ENCODE results near the gene HSPB8.

Gene HSPB8

DNA sequence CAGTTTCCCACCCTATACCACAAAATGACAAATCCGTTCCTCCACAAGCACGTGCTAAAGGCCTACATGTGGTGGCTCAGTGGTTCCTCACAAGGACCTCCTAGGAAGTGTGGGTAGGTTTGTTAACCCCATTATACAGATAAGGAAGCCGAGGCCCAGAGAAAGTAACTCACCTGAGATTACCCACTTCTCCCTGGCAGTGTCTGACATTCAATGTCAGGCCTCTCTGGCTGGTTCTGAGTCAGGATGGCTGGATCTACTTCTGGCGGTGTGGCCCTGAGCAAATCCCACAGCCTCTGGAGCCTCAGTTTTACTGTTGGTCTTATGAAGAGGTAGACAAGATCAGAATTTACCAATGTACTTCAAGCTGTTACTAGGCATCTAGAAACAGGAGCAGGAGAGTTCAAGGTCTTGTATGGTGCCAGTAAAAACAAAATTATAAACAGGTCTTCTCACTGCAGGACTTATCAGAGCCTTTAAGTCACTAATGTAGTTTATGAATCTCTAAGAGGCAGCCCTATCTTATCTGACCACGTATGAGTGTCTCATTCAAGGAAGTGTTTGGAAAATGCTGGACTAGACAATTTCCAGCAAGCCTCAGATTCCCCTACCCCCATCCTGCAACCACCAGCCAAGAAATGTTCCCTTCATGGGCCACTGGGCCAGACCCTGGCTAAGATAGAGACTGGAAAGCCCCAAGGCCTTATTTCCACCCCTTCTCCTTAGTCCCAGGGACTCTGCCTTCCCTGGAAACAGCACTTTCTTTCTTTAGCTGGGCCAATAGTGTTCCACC lies 4.2 kb downstream of the HSPB8 start:
- peaks cover 42% of the 10 kb centered on the region for H3K79me2 ChIP-seq (ENCODE audit: control insufficient read depth, insufficient read depth, low read length, unreplicated experiment)
- H3K27ac ChIP-seq (ENCODE audit: low read depth, low read length), result no peak overlapping the region
- no peaks in the 10 kb centered on the region for H3K27me3 ChIP-seq (ENCODE audit: insufficient read depth, low read length)
- no peak overlapping the region for H2AFZ ChIP-seq (ENCODE audit: low read length, unreplicated experiment)
- no peaks in the 10 kb centered on the region for H3K36me3 ChIP-seq (ENCODE audit: insufficient read depth, low read length)
- H3K4me1 ChIP-seq (ENCODE audit: control insufficient read depth, insufficient read depth, low read length, unreplicated experiment), result peaks cover 22% of the 10 kb centered on the region
- H3K4me3 ChIP-seq (ENCODE audit: low read depth, low read length), result no peak overlapping the region

DNA sequence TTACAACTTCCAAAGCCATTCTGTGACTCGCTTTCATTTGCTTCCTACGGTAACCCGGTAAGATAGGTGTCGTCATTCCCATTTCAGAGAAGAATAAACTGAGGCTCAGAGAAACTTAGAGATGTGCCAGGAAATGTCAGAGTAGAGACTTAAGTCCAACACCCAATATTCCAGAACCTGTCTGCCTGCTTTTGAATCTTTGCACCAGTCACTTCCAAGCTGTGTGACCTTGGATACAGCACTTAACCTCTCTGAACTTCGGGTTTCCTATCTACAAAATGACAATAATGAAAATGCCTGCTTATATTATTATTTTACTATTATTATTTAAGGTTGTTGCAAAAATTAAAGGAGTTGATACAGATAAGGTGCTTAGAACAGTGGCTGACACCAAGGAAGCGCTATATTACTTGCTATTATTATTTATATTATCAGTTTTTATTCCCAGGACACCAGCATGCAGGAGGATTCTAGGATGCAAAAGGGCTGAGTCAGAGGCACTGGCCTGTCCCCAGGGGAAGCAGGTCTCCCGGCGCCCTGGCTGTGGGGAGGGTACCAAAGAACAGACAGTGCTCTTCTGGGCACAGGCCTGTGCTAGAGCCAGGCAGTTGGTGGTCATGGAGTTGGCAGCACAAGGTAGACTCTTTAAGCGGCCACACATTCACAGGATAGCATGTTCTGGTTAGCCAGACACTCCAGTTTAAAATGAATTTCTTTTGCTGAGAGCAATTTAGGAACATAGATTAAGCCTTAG lies 5.4 kb downstream of the HSPB8 start:
- no peaks in the 10 kb centered on the region for H3K27me3 ChIP-seq (ENCODE audit: insufficient read depth, low read length)
- H2AFZ ChIP-seq (ENCODE audit: low read length, unreplicated experiment), result no peak overlapping the region
- no peak overlapping the region for H3K27ac ChIP-seq (ENCODE audit: low read depth, low read length)
- H3K4me3 ChIP-seq (ENCODE audit: low read depth, low read length), result no peak overlapping the region
- no peaks in the 10 kb centered on the region for H3K36me3 ChIP-seq (ENCODE audit: insufficient read depth, low read length)
- H3K79me2 ChIP-seq (ENCODE audit: control insufficient read depth, insufficient read depth, low read length, unreplicated experiment), result peaks cover 42% of the 10 kb centered on the region
- peaks cover 17% of the 10 kb centered on the region for H3K4me1 ChIP-seq (ENCODE audit: control insufficient read depth, insufficient read depth, low read length, unreplicated experiment)

DNA sequence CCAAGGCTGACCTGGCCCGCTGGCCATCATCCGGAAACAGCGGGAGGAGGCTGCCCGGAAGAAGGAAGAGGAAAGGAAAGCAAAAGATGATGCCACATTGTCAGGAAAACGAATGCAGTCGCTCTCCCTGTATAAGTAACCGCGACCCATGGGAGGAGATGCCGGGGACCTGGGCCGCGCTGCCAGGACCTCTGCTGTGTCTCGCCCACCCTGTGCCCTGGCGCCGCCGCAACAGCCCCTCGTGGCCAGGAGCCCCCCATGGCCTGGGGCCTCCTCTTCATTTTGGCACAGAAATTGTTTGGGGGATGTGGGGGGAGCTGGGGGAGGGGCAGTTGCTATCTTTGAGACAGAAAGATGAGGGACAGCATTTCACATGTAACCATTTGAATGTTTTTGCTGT lies 16.5 kb downstream of the HSPB8 start:
- Histone ChIP-seq H3K36me3 (ENCODE audit: insufficient read depth, low read length) (peaks cover 14% of the 10 kb centered on the region), H2AFZ (ENCODE audit: low read length, unreplicated experiment) (no peak overlapping the region), H3K27ac (ENCODE audit: low read depth, low read length) (no peak overlapping the region), H3K79me2 (ENCODE audit: control insufficient read depth, insufficient read depth, low read length, unreplicated experiment) (no peaks in the 10 kb centered on the region), H3K4me1 (ENCODE audit: control insufficient read depth, insufficient read depth, low read length, unreplicated experiment) (no peaks in the 10 kb centered on the region), H3K4me3 (ENCODE audit: low read depth, low read length) (no peak overlapping the region), H3K27me3 (ENCODE audit: insufficient read depth, low read length) (no peaks in the 10 kb centered on the region)

DNA sequence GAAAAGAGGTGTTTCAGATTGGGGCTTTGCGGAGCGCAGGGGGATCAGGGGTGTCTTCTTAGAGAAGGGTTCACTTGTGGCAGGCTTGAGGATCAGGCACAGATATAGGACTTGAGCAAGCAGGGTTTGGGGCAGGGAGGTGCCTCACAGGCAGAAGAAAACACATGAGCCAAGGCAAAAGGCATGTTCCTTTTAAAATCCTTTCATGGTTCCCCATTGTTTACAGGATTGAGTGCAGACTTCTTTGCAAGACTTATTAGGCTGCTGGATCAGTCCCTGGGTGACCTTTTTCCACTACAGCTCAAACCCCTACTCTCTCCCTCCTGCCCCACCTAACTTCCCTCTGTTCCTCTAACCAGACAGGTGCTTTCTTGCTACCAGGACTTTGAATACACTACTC lies 19.7 kb downstream of the HSPB8 start:
- Histone ChIP-seq H2AFZ (ENCODE audit: low read length, unreplicated experiment) (no peak overlapping the region), H3K27ac (ENCODE audit: low read depth, low read length) (no peak overlapping the region), H3K79me2 (ENCODE audit: control insufficient read depth, insufficient read depth, low read length, unreplicated experiment) (no peaks in the 10 kb centered on the region), H3K36me3 (ENCODE audit: insufficient read depth, low read length) (peaks cover 7% of the 10 kb centered on the region), H3K27me3 (ENCODE audit: insufficient read depth, low read length) (no peaks in the 10 kb centered on the region), H3K4me1 (ENCODE audit: control insufficient read depth, insufficient read depth, low read length, unreplicated experiment) (no peaks in the 10 kb centered on the region), H3K4me3 (ENCODE audit: low read depth, low read length) (no peak overlapping the region)

DNA sequence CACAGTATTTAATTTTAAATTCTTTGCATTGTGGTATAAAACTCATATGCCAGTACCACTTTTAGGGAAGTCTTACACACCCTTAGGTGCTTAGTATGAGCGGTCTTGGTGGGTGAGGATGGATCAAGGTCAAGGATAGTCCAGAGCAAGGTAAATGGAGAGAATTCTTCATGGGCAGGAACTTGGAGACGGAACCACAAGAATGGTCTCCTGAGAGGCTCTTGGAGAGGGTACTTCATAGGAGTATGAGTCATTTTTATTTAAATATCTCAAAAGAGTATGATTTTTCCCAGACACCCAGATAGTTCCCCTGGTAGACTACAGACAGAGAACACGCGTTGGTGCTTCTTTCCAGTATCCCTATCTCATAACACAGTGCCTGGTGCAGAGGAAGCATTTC lies 21.9 kb downstream of the HSPB8 start:
- H3K27ac ChIP-seq (ENCODE audit: low read depth, low read length), result no peak overlapping the region
- no peaks in the 10 kb centered on the region; the same call in 1 of the 2 replicates for H3K36me3 ChIP-seq (ENCODE audit: insufficient read depth, low read length)
- no peaks in the 10 kb centered on the region for H3K4me1 ChIP-seq (ENCODE audit: control insufficient read depth, insufficient read depth, low read length, unreplicated experiment)
- H2AFZ ChIP-seq (ENCODE audit: low read length, unreplicated experiment), result no peak overlapping the region
- H3K4me3 ChIP-seq (ENCODE audit: low read depth, low read length), result no peak overlapping the region
- no peaks in the 10 kb centered on the region for H3K79me2 ChIP-seq (ENCODE audit: control insufficient read depth, insufficient read depth, low read length, unreplicated experiment)
- H3K27me3 ChIP-seq (ENCODE audit: insufficient read depth, low read length), result no peaks in the 10 kb centered on the region

DNA sequence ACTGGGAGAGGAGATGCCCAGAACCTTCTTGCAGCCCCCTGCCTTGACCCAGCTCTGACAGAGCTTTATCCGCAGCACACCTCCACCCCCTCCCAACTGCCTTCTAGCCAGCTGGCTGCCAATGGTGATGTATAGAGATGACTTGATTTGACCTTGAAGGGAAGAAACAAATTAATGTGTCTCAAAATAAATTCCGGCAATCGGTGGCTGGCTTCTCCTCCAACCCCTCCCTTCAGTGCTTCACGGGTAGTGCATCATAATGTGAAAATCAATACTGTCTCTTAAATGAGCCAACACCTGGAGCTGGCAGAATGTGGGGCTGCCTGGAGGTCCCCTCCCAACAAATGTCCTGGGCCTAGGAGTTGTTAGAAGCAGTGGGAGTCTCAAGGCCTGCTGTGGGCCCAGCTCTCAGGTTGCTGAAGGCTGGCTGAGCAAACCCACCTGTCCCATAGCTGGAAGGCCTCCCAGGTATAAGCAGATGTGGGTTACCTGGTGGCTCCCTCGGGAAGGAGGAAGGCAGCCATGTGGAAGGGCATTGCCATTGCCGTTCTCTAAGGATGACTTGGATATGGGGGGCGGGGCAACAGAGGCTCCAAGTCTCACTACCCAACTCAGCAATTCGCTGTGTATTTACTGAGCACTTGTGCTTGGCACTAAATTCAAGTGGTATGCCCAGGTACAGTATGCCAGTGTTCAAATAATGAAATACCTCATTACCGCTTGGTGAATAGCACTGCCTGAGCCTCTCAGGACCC lies 23.2 kb downstream of the HSPB8 start:
- no peaks in the 10 kb centered on the region for H3K36me3 ChIP-seq (ENCODE audit: insufficient read depth, low read length)
- no peak overlapping the region for H3K27ac ChIP-seq (ENCODE audit: low read depth, low read length)
- H3K79me2 ChIP-seq (ENCODE audit: control insufficient read depth, insufficient read depth, low read length, unreplicated experiment), result no peaks in the 10 kb centered on the region
- no peaks in the 10 kb centered on the region for H3K4me1 ChIP-seq (ENCODE audit: control insufficient read depth, insufficient read depth, low read length, unreplicated experiment)
- H3K4me3 ChIP-seq (ENCODE audit: low read depth, low read length), result no peak overlapping the region
- H2AFZ ChIP-seq (ENCODE audit: low read length, unreplicated experiment), result no peak overlapping the region
- peaks cover 4% of the 10 kb centered on the region; the same call in 1 of the 2 replicates for H3K27me3 ChIP-seq (ENCODE audit: insufficient read depth, low read length)

DNA sequence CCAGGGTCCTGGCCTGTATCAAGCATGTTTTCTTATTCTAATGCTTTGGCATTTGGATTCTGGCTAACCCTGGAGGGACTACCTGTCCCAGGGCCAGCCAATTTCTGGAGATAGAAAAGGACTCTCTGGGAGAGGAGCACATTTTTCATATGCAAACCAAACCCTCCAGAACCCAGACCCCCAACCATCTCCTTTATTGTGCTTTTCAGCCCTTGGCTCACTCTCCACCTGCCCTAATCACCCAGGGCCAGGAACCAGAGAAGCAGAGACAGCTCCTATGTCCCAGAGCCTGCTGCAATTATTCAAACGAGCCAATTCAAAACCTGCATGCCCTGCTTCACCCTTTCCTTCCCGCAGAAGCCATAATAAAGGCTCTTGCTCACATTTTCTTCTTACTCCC lies 23.8 kb downstream of the HSPB8 start:
- no peak overlapping the region for H3K4me3 ChIP-seq (ENCODE audit: low read depth, low read length)
- H3K27ac ChIP-seq (ENCODE audit: low read depth, low read length), result no peak overlapping the region

DNA sequence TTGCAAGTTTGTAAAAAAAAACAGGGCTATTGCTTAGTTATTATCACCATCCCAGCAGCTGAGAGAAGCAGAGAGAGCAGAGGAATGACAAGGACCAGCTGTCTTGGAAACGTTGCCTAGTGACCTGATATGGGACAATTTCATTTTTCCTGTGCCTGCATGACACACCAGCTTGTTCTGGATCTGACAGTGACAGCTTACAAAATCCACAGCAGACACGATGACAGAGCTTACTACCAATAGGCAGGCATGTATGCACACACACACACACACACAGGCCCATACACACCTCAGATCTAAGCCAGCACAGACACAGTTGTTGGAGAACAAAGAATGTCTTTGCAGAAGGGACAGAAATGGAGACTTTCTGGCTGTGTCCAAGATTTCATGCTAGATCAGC lies 25.4 kb downstream of the HSPB8 start:
- Histone ChIP-seq H3K4me1 (ENCODE audit: control insufficient read depth, insufficient read depth, low read length, unreplicated experiment) (no peaks in the 10 kb centered on the region), H3K4me3 (ENCODE audit: low read depth, low read length) (no peak overlapping the region), H3K36me3 (ENCODE audit: insufficient read depth, low read length) (no peaks in the 10 kb centered on the region), H3K27me3 (ENCODE audit: insufficient read depth, low read length) (peaks cover 17% of the 10 kb centered on the region; the same call in 1 of the 2 replicates), H3K27ac (ENCODE audit: low read depth, low read length) (no peak overlapping the region), H3K79me2 (ENCODE audit: control insufficient read depth, insufficient read depth, low read length, unreplicated experiment) (no peaks in the 10 kb centered on the region), H2AFZ (ENCODE audit: low read length, unreplicated experiment) (no peak overlapping the region)

More for the DNA sequence above, 23.8 kb downstream of the HSPB8 start:
- Histone ChIP-seq H3K36me3 (ENCODE audit: insufficient read depth, low read length) (no peaks in the 10 kb centered on the region), H2AFZ (ENCODE audit: low read length, unreplicated experiment) (no peak overlapping the region), H3K27me3 (ENCODE audit: insufficient read depth, low read length) (peaks cover 9% of the 10 kb centered on the region; the same call in 1 of the 2 replicates), H3K79me2 (ENCODE audit: control insufficient read depth, insufficient read depth, low read length, unreplicated experiment) (no peaks in the 10 kb centered on the region), H3K4me1 (ENCODE audit: control insufficient read depth, insufficient read depth, low read length, unreplicated experiment) (no peaks in the 10 kb centered on the region)

DNA sequence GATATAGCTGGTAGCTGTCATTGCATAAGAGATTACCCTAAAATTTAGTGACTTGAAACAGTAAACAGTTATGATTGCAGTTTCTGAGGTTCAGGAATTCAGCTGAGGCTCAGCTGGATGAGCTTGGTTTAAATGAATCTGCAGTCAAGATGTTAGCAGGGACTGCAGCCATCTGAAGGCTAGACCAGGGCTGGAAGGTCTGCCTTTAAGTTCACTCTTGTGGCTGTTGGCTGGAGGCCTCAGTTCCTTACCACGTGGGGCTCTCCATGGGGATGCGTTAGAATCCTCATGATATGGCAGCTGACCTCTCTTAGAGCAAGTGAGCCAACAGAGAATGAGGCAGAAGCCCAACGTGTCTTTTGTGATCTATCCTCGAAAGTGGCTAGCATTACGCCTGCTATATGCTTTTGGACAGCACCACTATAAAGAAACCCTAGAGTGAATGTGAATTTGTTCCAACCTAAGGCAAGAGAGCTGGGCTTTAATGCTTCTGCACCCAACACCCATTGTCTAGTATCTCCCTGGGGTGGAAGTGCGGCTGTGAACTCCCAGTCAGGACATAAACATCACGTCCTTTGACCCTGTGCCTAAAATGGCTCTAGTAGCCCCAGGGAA lies 26.0 kb downstream of the HSPB8 start:
- Histone ChIP-seq H3K27ac (ENCODE audit: low read depth, low read length) (no peak overlapping the region), H3K27me3 (ENCODE audit: insufficient read depth, low read length) (peaks cover 20% of the 10 kb centered on the region; the same call in 1 of the 2 replicates), H2AFZ (ENCODE audit: low read length, unreplicated experiment) (no peak overlapping the region), H3K4me1 (ENCODE audit: control insufficient read depth, insufficient read depth, low read length, unreplicated experiment) (no peaks in the 10 kb centered on the region), H3K4me3 (ENCODE audit: low read depth, low read length) (no peak overlapping the region), H3K36me3 (ENCODE audit: insufficient read depth, low read length) (no peaks in the 10 kb centered on the region), H3K79me2 (ENCODE audit: control insufficient read depth, insufficient read depth, low read length, unreplicated experiment) (no peaks in the 10 kb centered on the region)

DNA sequence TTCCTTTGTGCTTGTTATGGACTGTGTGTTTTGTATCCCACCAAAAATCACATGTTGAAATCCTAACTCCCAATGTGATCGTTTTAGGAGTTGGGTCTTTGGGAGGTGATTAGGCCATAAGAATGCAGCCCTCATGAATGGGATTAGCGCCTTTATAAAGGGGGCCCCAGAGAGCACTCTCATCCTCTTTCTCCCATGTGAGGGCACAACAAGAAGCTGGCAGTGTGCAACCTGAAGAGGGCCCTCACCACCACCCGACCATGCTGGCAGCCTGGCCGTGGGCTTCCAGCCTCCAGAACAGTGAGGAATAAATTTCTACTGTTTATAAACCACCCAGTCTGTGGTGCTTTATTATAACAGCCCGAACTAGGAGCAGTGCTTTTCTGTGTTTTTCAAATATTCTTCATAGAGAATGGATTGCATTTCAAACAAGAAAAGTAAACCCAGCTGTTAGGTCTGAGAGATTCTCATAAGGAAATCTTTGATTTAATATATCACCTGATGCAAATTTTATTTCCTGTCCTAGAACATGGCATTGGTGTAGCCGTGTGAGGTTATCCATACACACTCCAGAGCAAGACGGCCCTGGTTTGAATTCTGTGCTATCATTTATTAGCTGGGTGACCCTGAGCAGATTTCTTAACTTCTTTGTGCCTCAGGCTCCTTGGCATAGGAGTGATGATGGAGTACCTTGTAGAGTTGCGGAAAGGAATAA lies 27.8 kb downstream of the HSPB8 start:
- Histone ChIP-seq H3K4me3 (ENCODE audit: low read depth, low read length) (no peak overlapping the region), H3K27ac (ENCODE audit: low read depth, low read length) (no peak overlapping the region), H3K4me1 (ENCODE audit: control insufficient read depth, insufficient read depth, low read length, unreplicated experiment) (no peaks in the 10 kb centered on the region), H2AFZ (ENCODE audit: low read length, unreplicated experiment) (no peak overlapping the region), H3K79me2 (ENCODE audit: control insufficient read depth, insufficient read depth, low read length, unreplicated experiment) (no peaks in the 10 kb centered on the region), H3K27me3 (ENCODE audit: insufficient read depth, low read length) (peaks cover 26% of the 10 kb centered on the region; the same call in 1 of the 2 replicates), H3K36me3 (ENCODE audit: insufficient read depth, low read length) (no peaks in the 10 kb centered on the region)

All from ACC112 (cell line).